ENCODE results near the gene SNRNP48.

Gene SNRNP48, protein sequence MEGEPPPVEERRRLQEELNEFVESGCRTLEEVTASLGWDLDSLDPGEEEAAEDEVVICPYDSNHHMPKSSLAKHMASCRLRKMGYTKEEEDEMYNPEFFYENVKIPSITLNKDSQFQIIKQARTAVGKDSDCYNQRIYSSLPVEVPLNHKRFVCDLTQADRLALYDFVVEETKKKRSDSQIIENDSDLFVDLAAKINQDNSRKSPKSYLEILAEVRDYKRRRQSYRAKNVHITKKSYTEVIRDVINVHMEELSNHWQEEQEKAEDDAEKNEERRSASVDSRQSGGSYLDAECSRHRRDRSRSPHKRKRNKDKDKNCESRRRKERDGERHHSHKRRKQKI

DNA sequence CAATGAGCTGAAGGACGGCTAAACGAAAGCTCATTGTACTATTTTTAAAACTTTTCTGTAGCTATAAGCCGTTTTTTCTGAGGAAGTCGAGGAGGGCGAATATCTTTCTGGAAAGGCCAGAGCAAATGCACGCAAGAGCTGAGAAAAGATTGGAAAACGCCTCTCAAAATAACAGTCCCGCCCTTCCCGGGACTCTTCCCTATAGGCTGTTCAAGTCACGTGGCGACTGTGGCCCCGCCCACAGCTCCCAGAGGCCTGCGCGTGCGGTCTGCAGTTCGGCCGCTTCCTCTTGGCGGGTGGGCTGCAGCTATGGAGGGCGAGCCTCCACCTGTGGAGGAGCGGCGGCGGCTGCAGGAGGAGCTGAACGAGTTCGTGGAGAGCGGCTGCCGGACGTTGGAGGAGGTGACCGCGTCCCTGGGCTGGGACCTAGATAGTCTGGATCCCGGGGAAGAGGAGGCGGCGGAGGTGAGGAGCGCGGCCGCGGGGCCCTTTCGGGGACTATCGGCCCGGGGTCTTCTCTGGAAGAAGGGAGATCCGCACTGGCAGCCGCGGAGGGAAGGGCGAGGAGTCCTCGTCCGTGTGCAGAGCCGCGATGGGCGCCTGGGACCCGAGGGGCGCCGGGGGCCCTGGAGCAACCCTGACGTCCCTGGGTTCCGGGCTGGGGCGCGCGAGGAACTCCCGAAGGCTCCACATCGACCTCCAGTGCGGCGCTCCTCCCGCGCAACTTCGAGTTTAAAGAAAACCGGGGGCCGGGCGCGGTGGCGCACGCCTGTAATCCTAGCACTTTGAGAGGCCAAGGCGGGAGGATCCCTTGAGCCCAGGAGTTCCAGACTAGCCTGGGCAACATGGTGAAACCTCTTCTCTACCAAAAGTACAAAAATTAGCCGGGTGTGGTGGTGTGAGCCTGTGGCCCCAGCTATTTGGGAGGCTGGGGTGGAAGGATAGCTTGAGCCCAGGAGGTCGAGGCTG lies at the start of gene SNRNP48:
Gene SNRNP48, plus strand, starts transcription at position 250 of the 969 bp plus-strand sequence. Its CDS starts 60 bp downstream, at position 310.
- DNase-seq (ENCODE audit: low read depth in 3 of 3, low spot score in 1 of 3), result peak; percentile 68 to 81 (median 76)

DNA sequence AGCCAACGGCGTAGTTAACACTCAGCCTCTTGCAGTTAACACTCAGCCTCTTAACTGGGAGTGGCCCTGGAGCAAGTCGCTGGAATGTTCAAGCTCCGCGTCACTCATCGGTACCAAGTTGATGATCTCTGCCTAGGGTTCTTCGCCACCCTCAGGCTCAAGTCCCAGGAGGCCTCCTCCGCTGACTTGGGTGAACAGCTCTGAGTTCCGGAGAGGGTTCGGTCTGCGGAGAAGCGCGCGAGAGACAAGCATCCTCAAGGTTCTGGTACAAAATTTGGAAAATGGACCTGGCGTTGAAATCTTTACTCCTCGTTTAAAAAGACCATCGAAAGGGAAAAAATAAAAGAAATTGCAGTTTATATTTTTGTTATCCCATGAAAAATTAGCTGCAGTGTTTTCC lies 49.4 kb upstream of the SNRNP48 start:
- DNase-seq (ENCODE audit: low read depth in 3 of 3, low spot score in 1 of 3), result no peak

DNA sequence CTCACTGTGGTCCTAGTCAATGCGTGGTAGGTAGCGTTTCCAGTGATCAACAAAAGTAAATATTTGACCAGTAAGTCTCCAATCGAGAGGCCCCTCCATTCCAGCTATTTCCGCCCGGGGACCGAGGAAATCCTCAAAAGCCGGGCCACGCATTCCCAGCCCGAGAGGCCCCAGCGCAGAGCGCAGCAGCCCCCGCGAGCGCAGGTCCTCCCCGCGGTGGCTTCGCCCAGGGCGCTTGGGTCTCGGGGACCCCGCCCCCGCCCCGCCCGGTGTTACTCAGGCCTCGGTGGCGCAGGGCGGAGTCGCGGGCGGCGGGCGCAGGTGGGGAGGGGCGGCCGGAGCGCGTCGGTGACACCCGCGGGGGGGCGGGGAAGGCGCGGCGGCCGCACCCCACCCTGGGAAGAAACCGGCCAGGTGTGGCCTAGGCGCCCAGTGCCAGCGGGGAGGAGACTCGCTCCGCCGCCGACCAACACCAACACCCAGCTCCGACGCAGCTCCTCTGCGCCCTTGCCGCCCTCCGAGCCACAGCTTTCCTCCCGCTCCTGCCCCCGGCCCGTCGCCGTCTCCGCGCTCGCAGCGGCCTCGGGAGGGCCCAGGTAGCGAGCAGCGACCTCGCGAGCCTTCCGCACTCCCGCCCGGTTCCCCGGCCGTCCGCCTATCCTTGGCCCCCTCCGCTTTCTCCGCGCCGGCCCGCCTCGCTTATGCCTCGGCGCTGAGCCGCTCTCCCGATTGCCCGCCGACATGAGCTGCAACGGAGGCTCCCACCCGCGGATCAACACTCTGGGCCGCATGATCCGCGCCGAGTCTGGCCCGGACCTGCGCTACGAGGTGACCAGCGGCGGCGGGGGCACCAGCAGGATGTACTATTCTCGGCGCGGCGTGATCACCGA lies 48.6 kb upstream of the SNRNP48 start, which contains the start of gene DSP:
Gene DSP, plus strand, starts transcription at position 497 of the 890 bp plus-strand sequence. Its CDS starts 245 bp downstream, at position 742.
- no peak for DNase-seq (ENCODE audit: low read depth in 3 of 3, low spot score in 1 of 3)

DNA sequence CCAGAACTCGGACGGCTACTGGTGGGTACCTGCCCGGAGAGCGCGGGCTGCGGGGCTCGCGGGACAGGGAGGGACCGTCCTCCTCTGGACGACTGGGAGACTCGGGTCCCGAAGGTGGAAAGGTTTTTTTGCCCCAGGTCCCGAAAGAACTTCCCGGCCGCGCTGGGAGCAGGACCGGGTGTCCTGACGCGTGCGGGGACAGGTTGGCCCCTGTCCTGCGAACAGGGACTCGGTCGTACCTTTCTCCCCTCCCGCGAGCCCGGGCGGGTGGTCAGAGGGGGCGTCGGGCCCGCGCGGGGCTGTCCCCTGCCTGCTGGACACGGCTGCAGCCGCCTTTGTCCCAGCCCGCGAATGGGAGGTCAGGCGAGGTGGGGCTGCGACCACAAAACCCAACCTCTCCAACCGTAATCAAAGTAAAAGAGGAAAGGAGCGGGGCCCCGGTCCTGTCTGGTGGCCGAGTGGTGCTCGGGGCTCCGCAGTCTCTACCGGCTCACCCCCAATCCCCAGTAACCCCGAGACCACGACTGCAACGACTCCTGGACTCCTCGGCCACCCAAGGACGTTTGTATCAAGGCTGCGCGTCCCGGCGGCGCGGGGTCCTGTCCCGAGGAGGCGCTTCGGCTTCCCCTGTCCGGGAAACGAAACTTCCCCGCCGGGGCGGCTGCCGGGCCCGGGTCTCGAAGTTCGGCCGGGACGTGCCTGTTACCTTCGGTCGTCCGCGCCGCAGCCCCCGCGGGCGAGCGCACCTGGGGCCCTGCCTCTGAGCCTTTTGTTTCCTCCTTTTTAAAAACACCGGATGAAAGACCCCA lies 47.7 kb upstream of the SNRNP48 start:
- DNase-seq (ENCODE audit: low read depth in 3 of 3, low spot score in 1 of 3), result no peak

DNA sequence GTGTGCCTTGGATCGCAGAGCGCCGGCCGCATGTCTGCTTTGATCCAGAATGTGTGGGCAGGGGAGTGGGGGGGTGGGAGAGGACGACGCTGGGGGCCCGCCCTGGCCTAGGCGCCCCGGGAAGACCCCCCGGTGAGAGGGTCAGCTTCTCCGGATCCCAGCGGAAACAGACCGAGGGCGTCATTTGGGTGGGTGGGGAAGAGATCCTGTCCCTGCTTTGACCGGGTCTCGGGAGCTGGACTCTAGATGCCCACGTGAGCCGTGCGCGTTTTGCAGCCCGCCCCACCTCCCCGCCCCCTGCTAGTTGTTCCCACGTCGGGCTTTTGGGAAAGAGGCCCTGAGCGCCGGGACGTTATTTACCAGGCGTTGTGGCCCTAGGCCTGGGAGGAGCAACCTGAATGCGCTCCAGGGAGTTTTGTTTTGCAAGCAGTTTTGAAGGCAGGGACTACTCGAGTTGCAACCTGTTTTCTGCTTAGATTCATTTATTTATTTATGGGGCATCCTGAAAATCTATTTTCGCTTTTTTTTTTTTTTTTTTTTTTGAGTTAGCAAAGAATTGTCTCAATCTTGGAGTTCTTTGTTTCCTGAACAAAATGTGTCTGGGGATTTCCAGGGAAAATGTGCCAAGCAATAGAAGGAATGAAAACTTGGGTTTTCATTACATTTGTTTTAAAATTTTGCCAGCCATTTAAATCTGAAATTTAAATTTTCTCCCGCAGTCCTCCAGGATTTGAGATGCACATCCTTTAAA lies 46.9 kb upstream of the SNRNP48 start:
- DNase-seq (ENCODE audit: low read depth in 3 of 3, low spot score in 1 of 3), result no peak

DNA sequence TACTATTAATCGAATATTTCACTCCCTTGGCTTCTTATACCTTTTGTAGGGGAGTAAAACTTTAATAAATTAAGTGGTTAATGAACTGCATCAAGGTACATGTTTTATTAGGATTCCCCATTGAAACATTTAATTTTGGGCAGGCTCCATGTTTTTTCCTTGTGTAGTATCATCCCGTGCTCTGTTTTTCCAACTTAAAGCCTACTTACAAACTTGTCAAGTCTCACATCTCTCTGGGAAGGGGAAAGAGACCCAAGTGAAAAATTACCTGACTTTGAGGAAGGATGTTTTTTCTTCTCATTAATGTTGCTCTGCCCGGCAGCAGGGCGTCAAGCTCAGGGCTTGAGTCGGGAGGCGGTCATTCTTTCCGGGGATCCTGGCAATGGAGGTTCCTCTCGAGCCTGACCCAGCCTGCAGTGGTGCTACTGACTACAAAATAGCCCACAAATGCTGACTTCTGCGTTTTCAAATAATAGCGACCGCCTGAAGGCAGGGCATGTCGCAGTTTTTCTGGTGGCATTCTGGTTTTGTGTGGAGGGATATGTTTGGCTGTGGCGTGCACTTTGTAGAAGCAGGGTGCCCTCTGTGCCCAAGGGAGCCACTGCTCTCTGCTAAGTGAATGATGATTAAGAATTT lies 46.1 kb upstream of the SNRNP48 start:
- no peak for DNase-seq (ENCODE audit: low read depth in 3 of 3, low spot score in 1 of 3)

DNA sequence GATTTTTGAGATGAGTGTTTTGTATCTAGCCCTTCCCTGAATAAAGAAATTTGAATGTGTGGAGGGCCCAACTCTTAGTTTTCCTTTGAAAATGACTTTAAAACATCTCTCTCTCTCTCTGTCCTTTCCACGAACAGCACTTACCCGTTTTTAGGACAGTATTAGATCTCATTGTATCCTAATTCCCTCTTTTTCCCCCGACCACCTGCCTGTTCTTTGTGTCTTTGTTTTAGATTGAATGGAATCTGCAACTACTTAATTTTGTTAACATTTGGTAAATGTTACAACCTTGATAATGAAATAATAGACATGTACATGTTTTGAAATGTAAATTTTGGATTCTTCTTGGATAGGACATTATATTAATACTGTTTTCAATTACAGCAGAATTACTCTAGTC lies 45.4 kb upstream of the SNRNP48 start:
- no peak for DNase-seq (ENCODE audit: low read depth in 3 of 3, low spot score in 1 of 3)

DNA sequence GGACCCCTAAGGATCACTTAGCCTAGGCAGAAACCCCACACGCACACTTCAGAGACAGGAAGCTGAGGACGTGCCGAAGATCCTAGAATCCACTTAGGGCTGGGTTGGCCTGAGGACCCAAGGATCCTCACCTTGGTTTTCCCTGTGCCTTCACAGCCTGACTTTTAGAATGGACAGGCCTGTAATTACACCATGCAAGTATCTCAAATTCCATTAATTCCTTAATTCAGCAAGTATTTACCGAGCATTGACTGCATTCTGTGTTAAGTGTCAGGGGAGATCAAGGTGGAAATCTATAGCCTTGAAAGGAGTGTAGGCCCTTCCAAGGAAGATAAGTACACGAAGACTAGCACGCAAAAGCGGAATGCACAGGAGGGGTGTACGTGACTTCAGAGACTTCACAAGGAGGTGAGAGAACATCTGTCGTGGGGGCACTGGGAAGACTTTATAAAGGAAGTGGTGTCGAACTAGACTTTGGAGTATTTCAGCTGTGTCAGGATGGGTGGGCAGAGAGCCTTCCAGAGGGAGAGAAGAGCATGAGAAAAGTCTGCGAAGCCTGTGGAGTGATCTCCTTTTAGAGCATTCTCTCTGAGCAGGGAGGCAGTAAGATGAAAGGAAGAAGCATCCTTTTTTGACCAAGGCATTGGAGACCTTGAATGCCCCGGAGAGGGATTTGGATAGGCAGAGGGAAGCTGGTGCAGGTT lies 44.5 kb upstream of the SNRNP48 start:
- DNase-seq (ENCODE audit: low read depth in 3 of 3, low spot score in 1 of 3), result no peak

DNA sequence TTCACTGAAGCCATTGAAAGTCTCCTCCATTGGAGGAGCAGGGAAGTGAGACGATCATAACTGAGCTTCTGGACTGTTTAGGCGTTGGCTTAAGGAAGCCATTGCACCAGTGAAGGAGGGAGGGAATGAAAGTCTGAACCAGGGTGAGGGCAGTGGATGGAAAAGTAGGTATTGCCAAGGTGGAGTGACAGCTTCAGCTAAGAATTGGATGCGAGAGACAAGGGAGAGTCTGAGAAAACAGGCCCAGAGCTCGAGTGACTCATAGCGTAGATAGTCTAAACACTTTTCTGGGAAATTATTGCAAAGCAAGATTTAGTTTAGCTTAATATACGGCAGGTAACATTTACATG lies 44.0 kb upstream of the SNRNP48 start:
- no peak for DNase-seq (ENCODE audit: low read depth in 3 of 3, low spot score in 1 of 3)

DNA sequence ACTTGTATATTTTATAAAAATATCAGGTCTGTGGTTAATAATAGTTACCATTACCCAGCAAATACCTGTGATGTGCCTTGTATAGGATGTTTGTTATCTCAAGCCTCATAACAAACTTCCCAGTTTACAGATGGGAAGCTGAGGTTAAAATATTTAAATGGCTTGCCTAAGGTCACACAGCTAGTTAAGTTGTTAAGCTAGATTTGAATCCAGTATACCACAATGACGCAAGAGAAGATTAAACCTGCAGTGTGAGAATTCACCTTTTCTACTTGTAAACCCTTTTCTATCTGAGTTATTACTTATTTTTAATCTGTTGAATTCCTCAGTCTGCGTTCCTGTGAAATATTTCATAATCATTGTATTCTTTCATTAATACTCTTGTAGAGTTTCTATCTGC lies 43.6 kb upstream of the SNRNP48 start:
- DNase-seq (ENCODE audit: low read depth in 3 of 3, low spot score in 1 of 3), result no peak

DNA sequence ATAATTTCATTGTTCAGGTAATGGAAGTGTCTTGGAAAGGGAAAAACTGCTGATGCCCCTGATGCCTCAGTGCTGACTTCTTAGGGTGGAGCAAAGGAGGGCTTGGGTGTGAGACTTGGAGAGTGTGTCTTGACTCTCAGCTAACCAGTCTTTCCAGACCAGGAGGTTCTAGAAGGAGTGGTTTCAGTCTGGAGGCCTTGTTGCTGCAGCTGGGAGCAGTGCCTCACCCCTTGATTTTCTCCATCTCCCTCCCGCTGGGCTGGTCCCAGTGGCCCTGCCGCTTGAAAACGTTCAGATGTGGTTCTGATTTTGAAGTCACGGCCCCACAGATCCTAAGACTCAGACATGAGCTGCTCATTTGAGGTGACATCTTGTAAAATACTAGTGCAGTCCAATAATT lies 43.1 kb upstream of the SNRNP48 start:
- no peak for DNase-seq (ENCODE audit: low read depth in 3 of 3, low spot score in 1 of 3)

DNA sequence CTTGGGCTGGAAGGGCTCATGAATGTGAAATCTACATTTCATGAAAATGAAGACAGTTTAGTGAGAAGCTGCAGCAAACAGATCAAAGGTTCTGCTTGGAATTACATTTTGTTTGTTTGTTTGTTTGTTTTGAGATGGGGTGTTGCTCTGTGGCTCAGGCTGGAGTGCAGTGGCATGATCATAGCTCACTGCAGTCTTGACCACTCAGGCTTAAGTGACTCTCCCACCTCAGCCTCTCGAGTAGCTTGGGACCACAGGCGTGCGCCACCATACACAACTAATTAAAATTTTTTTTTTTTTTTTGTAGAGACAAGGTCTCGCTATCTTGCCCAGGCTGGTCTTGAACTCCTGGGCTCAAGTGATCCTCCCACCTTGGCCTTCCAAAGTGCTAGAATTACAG lies 42.7 kb upstream of the SNRNP48 start:
- no peak for DNase-seq (ENCODE audit: low read depth in 3 of 3, low spot score in 1 of 3)

DNA sequence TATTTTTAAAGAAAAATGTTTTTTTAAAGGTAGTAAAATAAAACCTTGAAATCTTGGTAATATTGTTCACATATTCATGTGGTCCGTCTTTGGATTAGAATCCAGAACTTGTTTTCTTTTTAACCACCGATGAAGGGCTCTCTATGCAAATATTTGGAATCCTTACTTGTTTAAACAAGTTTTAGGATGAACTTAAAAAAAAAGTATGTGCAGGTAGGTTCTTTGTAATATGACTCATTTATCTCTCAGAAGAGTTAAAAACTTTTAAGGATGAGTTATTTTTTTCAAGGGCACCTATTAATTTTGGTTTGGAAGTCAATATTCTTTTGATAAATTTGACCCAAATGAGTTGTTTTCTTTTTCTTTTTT lies 39.6 kb upstream of the SNRNP48 start:
- no peak for DNase-seq (ENCODE audit: low read depth in 3 of 3, low spot score in 1 of 3)

DNA sequence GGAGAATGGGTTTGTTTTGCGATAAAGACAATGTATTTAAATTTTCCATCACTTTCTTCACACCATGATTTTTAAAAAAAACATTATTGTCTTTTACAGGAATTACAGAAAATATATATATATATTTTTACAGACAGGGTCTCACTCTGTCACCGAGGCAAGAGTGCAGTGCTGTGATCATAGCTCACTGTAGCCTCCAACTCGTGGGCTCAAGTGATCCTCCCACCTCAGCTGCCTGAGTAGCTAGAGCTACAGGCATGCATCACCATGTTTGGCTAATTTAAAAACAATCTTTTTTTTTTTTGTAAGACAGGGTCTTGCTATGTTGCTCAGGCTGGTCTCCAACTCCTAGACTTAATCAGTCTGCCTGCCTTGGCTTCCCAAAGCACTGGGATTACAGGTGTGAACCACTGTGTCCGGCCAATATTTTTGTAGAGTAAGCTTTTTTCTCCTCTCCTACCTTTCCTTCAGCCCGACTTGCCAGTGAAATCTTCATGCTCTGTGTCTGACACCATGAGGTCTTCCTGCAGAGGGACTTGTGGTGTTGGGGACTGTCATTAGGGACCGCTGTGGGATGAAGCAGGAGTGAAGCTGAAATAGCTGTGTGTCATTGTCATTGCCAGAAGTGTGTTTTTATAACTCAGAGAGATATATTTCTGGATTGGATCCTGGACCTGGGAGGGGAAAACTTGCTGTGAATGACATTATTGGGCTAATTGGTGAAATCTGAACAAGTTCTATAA lies 35.3 kb upstream of the SNRNP48 start:
- no peak for DNase-seq (ENCODE audit: low read depth in 3 of 3, low spot score in 1 of 3)

DNA sequence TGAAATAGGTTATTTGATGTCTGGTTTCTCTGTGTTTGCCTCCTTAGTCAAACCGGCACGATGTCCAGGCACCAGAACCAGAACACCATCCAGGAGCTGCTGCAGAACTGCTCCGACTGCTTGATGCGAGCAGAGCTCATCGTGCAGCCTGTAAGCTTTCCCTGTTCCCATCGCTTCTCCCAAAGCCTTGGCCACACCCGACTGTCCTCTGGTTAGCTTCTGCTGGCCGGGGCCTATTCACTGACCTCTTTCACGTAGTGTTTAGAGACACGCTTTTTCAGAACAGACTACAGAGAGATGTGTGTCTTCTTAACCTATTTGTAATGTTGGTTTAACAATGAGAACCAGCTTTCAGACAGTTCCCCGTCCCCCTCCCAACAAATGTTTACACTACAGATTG lies 34.3 kb upstream of the SNRNP48 start:
- no peak for DNase-seq (ENCODE audit: low read depth in 3 of 3, low spot score in 1 of 3)

DNA sequence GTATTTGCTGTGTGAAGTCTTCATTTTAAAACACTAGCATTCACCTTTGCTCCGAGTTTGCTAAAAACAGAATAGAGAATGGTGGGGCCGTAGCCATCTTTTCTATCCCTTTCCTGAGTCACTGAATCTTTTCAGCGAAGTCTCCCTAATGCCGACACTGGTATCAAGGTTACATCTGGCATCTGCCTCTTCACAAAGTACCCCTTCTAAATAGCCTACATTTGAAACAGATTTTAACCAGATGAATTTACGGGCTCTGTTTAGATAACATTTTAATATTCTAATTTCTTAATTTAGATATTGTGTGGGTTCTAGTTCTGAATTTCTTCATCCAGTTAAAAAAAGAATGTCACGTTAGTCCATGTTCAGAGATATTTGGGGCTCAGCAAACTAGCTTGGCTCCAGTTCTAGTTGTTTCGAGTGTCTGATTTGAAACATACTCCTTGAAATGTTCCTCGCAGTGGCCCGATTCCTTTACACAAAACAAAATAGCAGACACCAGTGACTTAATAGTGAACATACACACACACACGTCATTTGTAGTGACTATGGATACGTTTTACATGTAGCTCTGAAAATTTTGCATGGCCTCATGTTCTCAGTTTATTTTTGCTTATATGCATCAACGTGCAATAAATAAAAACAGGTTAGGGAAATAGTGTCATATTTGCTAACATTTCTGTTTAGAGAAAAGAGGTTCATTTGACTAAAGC lies 33.4 kb upstream of the SNRNP48 start:
- no peak for DNase-seq (ENCODE audit: low read depth in 3 of 3, low spot score in 1 of 3)

DNA sequence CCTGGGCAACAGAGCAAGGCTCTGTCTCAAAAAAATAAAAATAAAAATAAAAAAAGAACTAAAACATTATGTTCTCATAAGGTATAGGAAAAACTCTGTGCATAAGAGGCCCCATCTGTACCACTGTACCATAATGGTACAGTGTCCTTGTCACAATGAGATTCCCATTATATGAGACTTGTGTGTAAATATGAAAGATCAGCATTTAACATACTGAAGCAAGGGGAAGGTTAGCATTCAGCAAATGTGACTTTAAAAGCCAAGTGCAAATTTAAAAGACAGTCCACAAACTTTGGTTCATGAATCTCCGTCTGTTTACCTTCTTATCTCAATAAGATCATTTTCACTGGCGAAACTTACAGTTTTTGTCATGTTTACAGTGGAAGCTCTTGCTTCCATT lies 32.3 kb upstream of the SNRNP48 start:
- DNase-seq (ENCODE audit: low read depth in 3 of 3, low spot score in 1 of 3), result no peak
